Upper lobe of left lung (tissue), 6 donors: ENCODE data around the gene TMEM238L. TPM values are rescaled to one million over a fixed set of nuclear protein-coding genes. Genes with fewer than 3 reads are reported as not detected.

Experiments used
- ATAC-seq, 2 donors: fragments of 200-7000 bp; cut with Tn5 transposase; one replicate each; pipeline ENCODE4 v1.9.1; 2022; ENCODE audit warnings: mild to moderate bottlenecking in 2 of 2, moderate library complexity in 2 of 2; ENCODE audit not compliant: low FRiP score in 2 of 2
- DNase-seq, 2 donors: peaks; one replicate each; pipeline ENCODE4 v3.0.0-alpha.2; 2019 to 2020
- H3K27ac ChIP-seq, 4 donors: fragments of 200-600 bp; sonication (generic); one replicate each; pipeline ENCODE4 v1.5.1; 2016 to 2019
- H3K27me3 ChIP-seq, 4 donors: fragments of 200-600 bp; sonication (generic); one replicate each; pipeline ENCODE4 v1.5.1; 2017 to 2019
- H3K36me3 ChIP-seq, 4 donors: fragments of 200-600 bp; sonication (generic); one replicate each; pipeline ENCODE4 v1.5.1; 2016 to 2019
- H3K4me1 ChIP-seq, 4 donors: fragments of 200-600 bp; sonication (generic); one replicate each; pipeline ENCODE4 v1.5.1; 2018 to 2019
- H3K4me3 ChIP-seq, 4 donors: fragments of 200-600 bp; sonication (generic); one replicate each; pipeline ENCODE4 v1.5.1; 2017 to 2019; ENCODE audit warnings: mild to moderate bottlenecking in 2 of 4, moderate library complexity in 1 of 4
- H3K9me3 ChIP-seq, 4 donors: fragments of 200-600 bp; sonication (generic); one replicate each; pipeline ENCODE4 v1.5.1; 2018 to 2019
- EP300 ChIP-seq, 4 donors: sonication (generic); formaldehyde crosslinking; IDR thresholded peaks; one replicate each; pipeline ENCODE4 v1.5.1; 2017; ENCODE audit warnings: antibody characterized with exemption in 4 of 4, control low read depth in 2 of 4
- POLR2A ChIP-seq, 4 donors: fragments of 450-650 bp; IDR thresholded peaks; one replicate each; pipeline ENCODE4 v1.5.1; 2016 to 2017; ENCODE audit warnings: antibody characterized with exemption in 4 of 4, mild to moderate bottlenecking in 2 of 4
- POLR2AphosphoS5 ChIP-seq, 2 donors: sonication (generic); formaldehyde crosslinking; IDR thresholded peaks; one replicate each; pipeline ENCODE4 v1.5.1; 2017; ENCODE audit warnings: antibody characterized with exemption in 2 of 2
- WGBS, 2 donors: methylation state at CpG; one replicate each; pipeline ENCODE4 v1.1.5; 2017 to 2018; 5-methylcytosine and 5-hydroxymethylcytosine counted together
- total RNA-seq, 6 donors: library from RNA; depleted of rRNA in 4 of 6; stranded (reverse); fragments of >200 nt in 4 of 6; gene quantifications; one replicate each; pipeline versions ENCODE4 v1.1.0 to v1.2.1, GENCODE V29; 2016 to 2021
- TF ChIP-seq, protein P1 (sequence below), 6 experiments: fragments of 450-650 bp in 4 of 6; fragments of 200-600 bp in 2 of 6; sonication (generic) in 2 of 6; IDR thresholded peaks; one replicate each; pipeline ENCODE4 v1.5.1; 2016 to 2019; ENCODE audit warnings: antibody characterized with exemption in 6 of 6
- donor health status: DM: no; HTN: no; CAD: no; lungs with moderate emphysema.
- donor health status: DM: no; HTN: yes; CAD: no; lungs with severe emphysema.

The TMEM238L gene
- total RNA-seq, 6 donors from 2014 or later = not detected

DNA sequence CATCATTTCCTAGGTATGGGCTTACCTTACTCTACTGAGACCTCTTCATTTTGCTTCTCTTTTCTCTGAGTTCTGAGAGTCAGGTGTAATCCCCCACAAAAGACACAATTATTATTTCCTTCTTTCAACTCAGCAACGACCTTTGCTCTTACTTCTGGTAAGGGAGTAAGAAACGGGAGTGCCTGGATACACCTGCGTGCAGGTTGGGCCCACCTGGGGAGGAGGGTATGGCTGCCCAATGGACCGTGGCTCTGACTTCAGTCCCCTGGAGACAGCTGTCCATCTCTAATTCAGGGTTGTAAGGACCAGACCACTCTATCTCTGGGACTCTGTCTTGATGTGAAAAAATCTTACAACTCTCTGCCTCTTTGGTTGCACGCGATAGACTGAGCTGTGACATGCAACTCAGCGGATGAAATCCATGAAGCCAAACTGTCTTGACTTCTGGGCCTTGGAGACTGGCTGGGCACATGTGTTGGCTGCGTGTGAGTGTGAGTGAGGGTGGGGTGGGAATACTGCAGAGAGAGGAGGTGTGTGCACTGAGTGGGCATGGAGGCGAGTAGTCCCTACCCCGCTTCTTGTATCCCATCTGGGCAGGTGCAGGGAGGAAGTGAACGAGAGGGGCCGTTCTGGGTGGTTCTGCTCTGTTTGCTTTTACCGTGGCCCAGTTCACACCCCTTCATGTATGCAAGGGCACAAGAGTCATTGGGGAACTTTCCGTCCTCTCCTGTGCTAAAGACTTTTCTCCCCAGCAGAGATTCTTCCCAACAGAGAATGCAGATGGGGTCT lies 1.2 kb downstream of the TMEM238L start:
- Histone ChIP-seq H3K36me3 (no peaks in the 10 kb centered on the region), H3K27ac (no peak overlapping the region), H3K4me3 (no peak overlapping the region), H3K27me3 (no peaks in the 10 kb centered on the region), H3K9me3 (no peaks in the 10 kb centered on the region), H3K4me1 (peaks cover 0 to 9% (median 4%) of the 10 kb centered on the region in 4 donors)
- 85 to 87% methylated on average over 14 of the region's 14 CpGs for WGBS, 2 donors
- TF ChIP-seq EP300 (IDR thresholded peaks at IDR 0.05) (no peak), POLR2AphosphoS5 (IDR thresholded peaks at IDR 0.05) (no peak), POLR2A (IDR thresholded peaks at IDR 0.05) (no peak)
- TF ChIP-seq, protein P1, sequence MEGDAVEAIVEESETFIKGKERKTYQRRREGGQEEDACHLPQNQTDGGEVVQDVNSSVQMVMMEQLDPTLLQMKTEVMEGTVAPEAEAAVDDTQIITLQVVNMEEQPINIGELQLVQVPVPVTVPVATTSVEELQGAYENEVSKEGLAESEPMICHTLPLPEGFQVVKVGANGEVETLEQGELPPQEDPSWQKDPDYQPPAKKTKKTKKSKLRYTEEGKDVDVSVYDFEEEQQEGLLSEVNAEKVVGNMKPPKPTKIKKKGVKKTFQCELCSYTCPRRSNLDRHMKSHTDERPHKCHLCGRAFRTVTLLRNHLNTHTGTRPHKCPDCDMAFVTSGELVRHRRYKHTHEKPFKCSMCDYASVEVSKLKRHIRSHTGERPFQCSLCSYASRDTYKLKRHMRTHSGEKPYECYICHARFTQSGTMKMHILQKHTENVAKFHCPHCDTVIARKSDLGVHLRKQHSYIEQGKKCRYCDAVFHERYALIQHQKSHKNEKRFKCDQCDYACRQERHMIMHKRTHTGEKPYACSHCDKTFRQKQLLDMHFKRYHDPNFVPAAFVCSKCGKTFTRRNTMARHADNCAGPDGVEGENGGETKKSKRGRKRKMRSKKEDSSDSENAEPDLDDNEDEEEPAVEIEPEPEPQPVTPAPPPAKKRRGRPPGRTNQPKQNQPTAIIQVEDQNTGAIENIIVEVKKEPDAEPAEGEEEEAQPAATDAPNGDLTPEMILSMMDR (IDR thresholded peaks at IDR 0.05) = no peak
- no peak for DNase-seq
- ATAC-seq = no peak

- DNase-seq (no peak), ATAC-seq (no peak)
- peaks cover 0 to 11% (median 4%) of the 10 kb centered on the region in 4 donors for H3K4me1 ChIP-seq
- H3K27ac ChIP-seq = no peak overlapping the region
- TF ChIP-seq POLR2A (IDR thresholded peaks at IDR 0.05) (no peak), EP300 (IDR thresholded peaks at IDR 0.05) (no peak), POLR2AphosphoS5 (IDR thresholded peaks at IDR 0.05) (no peak)
- TF ChIP-seq, protein P1 (IDR thresholded peaks at IDR 0.05) = no peak
- H3K27me3 ChIP-seq = no peaks in the 10 kb centered on the region
- H3K4me3 ChIP-seq = no peak overlapping the region
- 61 to 69% methylated on average over 7 of the region's 7 CpGs for WGBS, 2 donors
- no peaks in the 10 kb centered on the region for H3K9me3 ChIP-seq
- H3K36me3 ChIP-seq = no peaks in the 10 kb centered on the region
These were observed 4.5 kb downstream of the TMEM238L start for GRCh38 chr17:10799407-10799806.

GRCh38 chr17:10798910-10799309 lies 5.0 kb downstream of the TMEM238L start:
- TF ChIP-seq POLR2AphosphoS5 (IDR thresholded peaks at IDR 0.05) = no peak
- no peak for TF ChIP-seq EP300 (IDR thresholded peaks at IDR 0.05)
- TF ChIP-seq POLR2A (IDR thresholded peaks at IDR 0.05) = no peak
- TF ChIP-seq, protein P1 (IDR thresholded peaks at IDR 0.05) = no peak
- WGBS, 2 donors = 62 to 64% methylated on average over 7 of the region's 7 CpGs
- Histone ChIP-seq H3K4me1 (peaks cover 0 to 11% (median 4%) of the 10 kb centered on the region in 4 donors), H3K36me3 (no peaks in the 10 kb centered on the region), H3K27ac (no peak overlapping the region), H3K27me3 (no peaks in the 10 kb centered on the region), H3K4me3 (no peak overlapping the region), H3K9me3 (no peaks in the 10 kb centered on the region)
- ATAC-seq (no peak), DNase-seq (no peak)

DNA sequence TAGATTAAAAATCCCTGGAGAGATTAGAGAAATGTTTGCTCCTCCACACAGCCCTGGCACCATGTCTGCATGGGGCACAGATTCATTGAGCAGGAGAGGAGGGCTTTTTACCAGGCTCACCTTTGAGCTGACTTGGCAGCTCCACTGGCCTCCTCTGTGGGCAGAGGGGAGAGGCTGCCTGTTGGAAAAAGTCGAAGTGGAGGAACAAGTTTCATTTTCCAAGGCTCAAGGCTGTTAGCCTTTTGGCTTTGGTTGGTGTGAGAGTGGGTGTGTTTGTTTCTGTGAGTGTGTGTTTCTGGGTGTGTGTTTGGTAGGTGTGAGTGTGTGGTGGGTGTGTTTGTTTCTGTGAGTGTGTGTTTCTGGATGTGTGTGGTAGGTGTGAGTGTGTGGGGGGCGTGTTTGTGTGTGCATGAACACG lies 5.6 kb downstream of the TMEM238L start:
- no peak for DNase-seq
- peaks cover 0 to 16% (median 4%) of the 10 kb centered on the region in 4 donors for H3K4me1 ChIP-seq
- H3K36me3 ChIP-seq = no peaks in the 10 kb centered on the region
- no peaks in the 10 kb centered on the region for H3K27me3 ChIP-seq
- peak in 1 of 2 donors; percentile 28 for ATAC-seq
- no peak for TF ChIP-seq POLR2AphosphoS5 (IDR thresholded peaks at IDR 0.05)
- TF ChIP-seq, protein P1 (IDR thresholded peaks at IDR 0.05) = no peak
- no peak for TF ChIP-seq EP300 (IDR thresholded peaks at IDR 0.05)
- no peak for TF ChIP-seq POLR2A (IDR thresholded peaks at IDR 0.05)
- no peak overlapping the region for H3K4me3 ChIP-seq
- H3K27ac ChIP-seq = no peak overlapping the region
- no peaks in the 10 kb centered on the region for H3K9me3 ChIP-seq
- 28 to 39% methylated on average over 3 of the region's 3 CpGs for WGBS, 2 donors
